RWPE1 (cell line): ENCODE measurements around the gene POM121L2.

Experiments used
- CTCF ChIA-PET: fragments of 350-600 bp; sonication (Branson Sonifier 250); formaldehyde crosslinking; extraction: SDS; loops from one replicate; lab custom pipeline; 2021; lab: Yijun Ruan, JAX
- POLR2A ChIA-PET: fragments of 400-600 bp; formaldehyde crosslinking; extraction: SDS; loops from one replicate; lab custom pipeline; 2020; ENCODE audit warnings: antibody characterized with exemption; ENCODE audit not compliant: low non-redundant PET; lab: Yijun Ruan, JAX
- DNase-seq: peaks from one replicate; pipeline ENCODE4 v3.0.0; 2012; ENCODE audit warnings: low spot score
- H3K27ac ChIP-seq: fragments of 450-650 bp; 2 replicates; pipeline ENCODE4 v1.5.1; 2017
- CTCF ChIP-seq: fragments of 450-650 bp; conservative IDR thresholded peaks from 2 replicates; pipeline ENCODE4 v1.5.1; 2017; ENCODE audit warnings: low read depth, mild to moderate bottlenecking

POM121L2 gene

GRCh38 chr6:27280540-27281000, 31.5 kb downstream of the POM121L2 start:
- ChIA-PET CTCF (interaction anchor here (0.6 kb wide), 1 partner anchor 39 kb away, joined by 3 read pairs; no protein-coding TSS in a partner anchor), POLR2A (no interaction called here)

GRCh38 chr6:27280064-27280539, 32.0 kb downstream of the POM121L2 start:
- no peak for DNase-seq
- H3K27ac ChIP-seq: no peak overlapping the region
- ChIA-PET POLR2A (interaction anchor here (0.7 kb wide), 1 partner anchor 117 kb away, joined by 5 read pairs; no protein-coding TSS in a partner anchor), CTCF (interaction anchor here (0.6 kb wide), 1 partner anchor 39 kb away, joined by 3 read pairs; no protein-coding TSS in a partner anchor)
- TF ChIP-seq CTCF: no peak

More at GRCh38 chr6:27280540-27281000, 31.5 kb downstream of the POM121L2 start:
- no peak for DNase-seq
- TF ChIP-seq CTCF: no peak
- no peak overlapping the region for H3K27ac ChIP-seq

- ChIA-PET CTCF (interaction anchor here (0.6 kb wide), 1 partner anchor 44 kb away, joined by 3 read pairs; no protein-coding TSS in a partner anchor), POLR2A (interaction anchor here (0.5 to 0.7 kb wide), 2 partner anchors 24 to 117 kb away, joined by 3 to 5 read pairs; no protein-coding TSS in a partner anchor)
These were observed 32.5 kb downstream of the POM121L2 start for GRCh38 chr6:27279513-27280063.

GRCh38 chr6:27275025-27275956, 36.8 kb downstream of the POM121L2 start:
- no peak overlapping the region for H3K27ac ChIP-seq
- POLR2A ChIA-PET: no interaction called here
- no peak for TF ChIP-seq CTCF
- CTCF ChIA-PET: no interaction called here
- DNase-seq: no peak

More at GRCh38 chr6:27279513-27280063, 32.5 kb downstream of the POM121L2 start:
- DNase-seq: no peak
- H3K27ac ChIP-seq: no peak overlapping the region
- TF ChIP-seq CTCF: no peak

- no peak for TF ChIP-seq CTCF
- ChIA-PET CTCF (interaction anchor here (1.3 kb wide), 1 partner anchor 22 kb away, joined by 3 read pairs; no protein-coding TSS in a partner anchor), POLR2A (interaction anchor here (0.7 kb wide), 1 partner anchor 25 kb away, joined by 3 read pairs; no protein-coding TSS in a partner anchor)
- no peak for DNase-seq
- no peak overlapping the region for H3K27ac ChIP-seq
These were observed 38.3 kb downstream of the POM121L2 start for GRCh38 chr6:27273783-27274182.

GRCh38 chr6:27268803-27269202, 43.3 kb downstream of the POM121L2 start:
- no peak for DNase-seq
- H3K27ac ChIP-seq: no peak overlapping the region
- no peak for TF ChIP-seq CTCF
- ChIA-PET POLR2A (no interaction called here), CTCF (no interaction called here)
